Erythroblast (primary cell): Measurements from ENCODE around the gene ADAMTSL2.

ENCODE experiments used
- GATA1 ChIP-seq: IDR thresholded peaks from 2 replicates; pipeline ENCODE4 v1.6.1; 2011; ENCODE audit warnings: low read depth, mild to moderate bottlenecking, control low read depth, low read length, moderate library complexity
- POLR2A ChIP-seq: IDR thresholded peaks from 2 replicates; pipeline ENCODE4 v1.6.1; 2011; ENCODE audit warnings: mild to moderate bottlenecking, low read length

- TF ChIP-seq POLR2A, result no peak
- TF ChIP-seq GATA1, result no peak
These were observed 74.4 kb downstream of the ADAMTSL2 start for GRCh38 chr9:133608889-133609288.
